Measurements from ENCODE around the gene NMNAT2. TPM values are rescaled to one million over a fixed set of nuclear protein-coding genes. Genes with fewer than 3 reads are reported as not detected.

The NMNAT2 gene
- total RNA-seq, 1 experiment from 2014 or later: not detected

- ChIA-PET RAD21 (ENCODE audit: low non-redundant PET in 1 of 2, low total read pairs in 2 of 2, uncharacterized antibody in 2 of 2, unreplicated experiment in 2 of 2) (no interaction called here), POLR2A (no interaction called here), CTCF (interaction anchor here (1.8 kb wide), 1 partner anchor 12 kb away, joined by 5 read pairs; no protein-coding TSS in a partner anchor)
- Histone ChIP-seq H3K4me2 (ENCODE audit: low read length) (no peak overlapping the region), H3K9me2 (ENCODE audit: insufficient read depth) (no peaks in the 10 kb centered on the region), H3K4me3 (replicated peaks in 1 of 2; ENCODE audit: low read depth in 1 of 2, low read length in 2 of 2) (no peak overlapping the region), H3K36me3 (ENCODE audit: control insufficient read depth in 1 of 2, insufficient read depth in 2 of 2, low read length in 2 of 2) (no peaks in the 10 kb centered on the region), H4K20me1 (ENCODE audit: insufficient read depth) (no peaks in the 10 kb centered on the region), H3K4me1 (ENCODE audit: control insufficient read depth in 1 of 2, insufficient read depth in 2 of 2, low read length in 2 of 2) (peaks cover 8 to 13% of the 10 kb centered on the region in 2 experiments; a peak in 2 of 4 replicates), H2AFZ (ENCODE audit: low read depth, low read length, poor library complexity, severe bottlenecking) (no peak overlapping the region), H3K27ac (ENCODE audit: low read depth, low read length) (no peak overlapping the region), H3K9me3 (ENCODE audit: control insufficient read depth in 1 of 2, insufficient read depth in 1 of 2, low read depth in 1 of 2, low read length in 2 of 2) (no peaks in the 10 kb centered on the region), H3K9ac (ENCODE audit: low read length) (no peak overlapping the region), H3K79me2 (ENCODE audit: insufficient read depth, low read length) (no peaks in the 10 kb centered on the region), H3K27me3 (ENCODE audit: insufficient read depth, low read length) (no peaks in the 10 kb centered on the region)
- intact Hi-C loops (cut with micrococcal nuclease): no loop called here
- no peak for TF ChIP-seq CEBPB (IDR thresholded peaks at IDR 0.05; ENCODE audit: low read depth)
- no peak for TF ChIP-seq YY1 (IDR thresholded peaks at IDR 0.05; ENCODE audit: extremely low read depth, insufficient replicate concordance, low read depth, low read length)
- TF ChIP-seq ZBTB33 (IDR thresholded peaks at IDR 0.05; ENCODE audit: extremely low read depth, insufficient replicate concordance, low read length): no peak
- no peak for TF ChIP-seq SP1 (IDR thresholded peaks at IDR 0.05; ENCODE audit: low read depth)
- TF ChIP-seq REST (IDR thresholded peaks at IDR 0.05; ENCODE audit: low read depth): no peak
- no peak for TF ChIP-seq TCF7L2 (IDR thresholded peaks at IDR 0.05; ENCODE audit: borderline replicate concordance, extremely low read depth, insufficient read depth, insufficient read length)
- no peak for TF ChIP-seq CBX3 (IDR thresholded peaks at IDR 0.05; ENCODE audit: low read depth)
- no peak for TF ChIP-seq JUND (IDR thresholded peaks at IDR 0.05)
- TF ChIP-seq POLR2A (IDR thresholded peaks at IDR 0.05; ENCODE audit: borderline replicate concordance, extremely low read depth, insufficient read depth, insufficient read length): no peak
- no peak for TF ChIP-seq MAX (IDR thresholded peaks at IDR 0.05)
- no peak for TF ChIP-seq EZH2phosphoT487 (IDR thresholded peaks at IDR 0.05; ENCODE audit: borderline replicate concordance)
- TF ChIP-seq ZFX (IDR thresholded peaks at IDR 0.05): no peak
- TF ChIP-seq ELF1 (IDR thresholded peaks at IDR 0.05; ENCODE audit: borderline replicate concordance, low read depth): no peak
- ATAC-seq (no peak), DNase-seq (ENCODE audit: low read depth, low spot score) (no peak)
- no TSS peak for BruUV-seq (replicated peaks)
Measured at GRCh38 chr1:183223467-183223866, 194.7 kb downstream of the NMNAT2 start.

Data from HCT116 (cell line).